K562 (cell line): ENCODE measurements around the gene MEF2D. TPM values are rescaled to one million over a fixed set of nuclear protein-coding genes. Genes with fewer than 3 reads are reported as not detected.

ENCODE experiments used
- BHLHE40 ChIP-seq: IDR thresholded peaks from 2 replicates; pipeline ENCODE4 v1.6.1; 2011; ENCODE audit warnings: low read length, improper control_type of control experiment
- CREB1 ChIP-seq, 2 experiments: sonication (generic) in 1 of 2; formaldehyde crosslinking in 1 of 2; IDR thresholded peaks; 2 replicates each; pipeline versions ENCODE4 v1.6.1 to v1.8.0; 2012 to 2022; ENCODE audit warnings: inconsistent platforms in 1 of 2, mild to moderate bottlenecking in 1 of 2, missing genetic modification reagents in 1 of 2, moderate library complexity in 1 of 2
- ETV1 ChIP-seq: fragments of 450-650 bp; conservative IDR thresholded peaks from 2 replicates; pipeline ENCODE4 v1.6.1; 2016; ENCODE audit warnings: missing genetic modification characterization, control low read depth, low read depth, missing compliant biosample characterization
- FOXO4 ChIP-seq: fragments of 450-650 bp; formaldehyde crosslinking; IDR thresholded peaks from 2 replicates; pipeline ENCODE4 v1.4.0; 2020; ENCODE audit warnings: mild to moderate bottlenecking, moderate library complexity
- KAT7 ChIP-seq: sonication (generic); formaldehyde crosslinking; IDR thresholded peaks from 2 replicates; pipeline ENCODE4 v1.8.0; 2022; ENCODE audit warnings: missing genetic modification reagents, mild to moderate bottlenecking, borderline replicate concordance
- RB1 ChIP-seq: fragments of 450-650 bp; IDR thresholded peaks from 2 replicates; pipeline ENCODE4 v1.6.1; 2017; ENCODE audit warnings: low read depth, mild to moderate bottlenecking
- REST ChIP-seq, 2 experiments: fragments of 450-650 bp; formaldehyde crosslinking in 1 of 2; IDR thresholded peaks; 2 replicates each; pipeline versions ENCODE4 v1.4.0 to v1.6.1; 2014 to 2020; ENCODE audit warnings: mild to moderate bottlenecking in 2 of 2, borderline replicate concordance in 1 of 2, low read depth in 1 of 2
- TEAD4 ChIP-seq, 2 experiments: sonication (generic) in 1 of 2; formaldehyde crosslinking in 1 of 2; IDR thresholded peaks; 2 replicates each; pipeline versions ENCODE4 v1.6.1 to v1.8.0; 2012 to 2022; ENCODE audit warnings: borderline replicate concordance in 1 of 2, inconsistent platforms in 1 of 2, low read length in 1 of 2, mild to moderate bottlenecking in 1 of 2, missing genetic modification reagents in 1 of 2
- THAP12 ChIP-seq: fragments of 250-450 bp; sonication (Bioruptor Pico); IDR thresholded peaks from 2 replicates; pipeline ENCODE4 v1.9.0; 2021; ENCODE audit warnings: mild to moderate bottlenecking, inconsistent platforms
- YBX1 ChIP-seq: fragments of 450-650 bp; IDR thresholded peaks from 2 replicates; pipeline ENCODE4 v1.7.1; 2016; ENCODE audit warnings: mild to moderate bottlenecking
- ZNF347 ChIP-seq: fragments of 450-650 bp; formaldehyde crosslinking; IDR thresholded peaks from 2 replicates; pipeline ENCODE4 v1.4.0; 2020; ENCODE audit warnings: low read depth, mild to moderate bottlenecking, moderate library complexity
- ZNF764 ChIP-seq: fragments of 250-450 bp; sonication (Bioruptor Pico); IDR thresholded peaks from 2 replicates; pipeline ENCODE4 v1.4.0; 2020; ENCODE audit warnings: low read depth, mild to moderate bottlenecking, moderate library complexity
- polyA plus RNA-seq, 8 experiments: library from polyadenylated mRNA; depleted of rRNA in 4 of 8; stranded (reverse) in 5 of 8; unstranded in 3 of 8; fragments of >200 nt; fragmentation: Nextera tagmentation in 2 of 8; fragmentation: Illumina TruSeq in 1 of 8; extraction: Ambion mirVana in 2 of 8; extraction: Trizol in 1 of 8; gene quantifications; 2 replicates each; pipeline versions ENCODE4 v1.2.1 to v1.2.3, GENCODE V29; 2011 to 2014; ENCODE audit warnings: inconsistent platforms in 1 of 8, missing spikeins in 1 of 8
- total RNA-seq, 7 experiments: library from RNA; depleted of rRNA in 6 of 7; stranded (reverse); fragments of >200 nt in 6 of 7; fragmentation: Illumina TruSeq in 2 of 7; extraction: Trizol in 2 of 7; gene quantifications; 2 replicates each; pipeline versions ENCODE4 v1.2.1 to v1.2.3, GENCODE V29; 2011 to 2021; ENCODE audit warnings: low replicate concordance in 1 of 7

The MEF2D gene
- total and polyA plus RNA-seq, 9 of the 15 experiments (the other 6 are each of a cell fraction or from before 2014, with no cell fraction given): 0.10 to 19.5 (median 2.6) TPM

GRCh38 chr1:156480411-156481192, 20.0 kb downstream of the MEF2D start (continued):
- TF ChIP-seq TEAD4 (IDR thresholded peaks at IDR 0.05; ENCODE audit: low read length): no peak
- TF ChIP-seq TEAD4 (CRISPR knock-in tag; IDR thresholded peaks at IDR 0.05; ENCODE audit: borderline replicate concordance): no peak
- peak; percentile 42; the same call in 1 of the 2 replicates for TF ChIP-seq REST (IDR thresholded peaks at IDR 0.05; ENCODE audit: borderline replicate concordance)
- TF ChIP-seq REST (CRISPR knock-in tag; IDR thresholded peaks at IDR 0.05; ENCODE audit: low read depth): no peak
- TF ChIP-seq ZNF347 (CRISPR knock-in tag): no peak
- TF ChIP-seq BHLHE40: no peak
- 0 out of 2 replicates have a peak, but pooled peaks have one; percentile 13 for TF ChIP-seq KAT7
- no peak for TF ChIP-seq YBX1
- peak; percentile 95 for TF ChIP-seq ZNF764 (CRISPR knock-in tag)
- 0 out of 2 replicates have a peak, but pooled peaks have one; percentile 14 for TF ChIP-seq ETV1 (tag)
- no peak for TF ChIP-seq THAP12
- peak; percentile 37; the same call in 1 of the 2 replicates for TF ChIP-seq RB1
- 0 out of 2 replicates have a peak, but pooled peaks have one; percentile 19 for TF ChIP-seq CREB1 (IDR thresholded peaks at IDR 0.05)
- TF ChIP-seq CREB1 (CRISPR knock-in tag; IDR thresholded peaks at IDR 0.05): peak; percentile 52; the same call in 1 of the 2 replicates
- TF ChIP-seq FOXO4 (CRISPR knock-in tag): no peak
